ACHN (cell line): ENCODE measurements around the gene PCSK7.
"Not testable (repeated sequence)": the region's sequence is repeated elsewhere in the genome, so short reads cannot be mapped to it uniquely, and the experiment has no call there.

Source experiments
- DNase-seq: peaks from one replicate; pipeline ENCODE4 v3.0.0-alpha.2; 2015
- in situ Hi-C: cut with HindIII; loops from 2 replicates; pipeline ENCODE4 v1.10.0; 2017; ENCODE audit warnings: low sequenced_read_pairs, low pct_ligation_motif_present, low pct_unique_long_range_greater_than_20kb

PCSK7 gene

DNA sequence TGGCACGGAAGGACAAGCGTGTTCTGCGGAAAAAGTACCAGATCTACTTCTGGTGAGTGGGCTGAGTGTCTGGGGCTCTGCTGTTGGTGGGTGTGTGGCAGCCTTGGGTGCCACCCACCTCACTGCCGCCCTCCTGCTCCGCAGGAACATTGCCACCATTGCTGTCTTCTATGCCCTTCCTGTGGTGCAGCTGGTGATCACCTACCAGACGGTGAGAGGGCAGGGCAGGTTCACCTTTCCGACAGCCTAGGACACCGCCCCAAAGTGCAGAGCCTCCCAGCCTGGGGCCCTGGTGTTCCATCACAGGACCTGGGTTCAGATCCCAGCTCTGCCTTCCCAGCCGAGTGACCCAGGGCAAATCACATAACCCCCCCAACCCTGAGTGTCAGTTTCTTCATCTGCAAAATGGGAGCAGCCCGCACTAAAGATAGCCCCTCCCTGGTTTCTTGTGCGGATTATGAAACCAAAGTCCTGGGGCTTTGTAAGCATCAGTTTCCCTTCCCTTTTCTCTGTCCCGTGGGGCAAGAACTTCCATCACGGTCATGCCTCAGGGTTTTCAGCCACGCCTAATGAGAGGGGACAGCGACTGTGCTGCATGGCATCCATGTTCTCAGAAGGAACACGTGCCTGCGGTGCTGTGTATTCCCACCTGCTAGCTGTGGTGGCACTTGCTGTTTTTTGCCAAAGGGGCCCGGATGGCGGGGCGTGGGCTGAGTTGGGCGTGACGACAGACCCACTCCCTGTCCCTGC is 42.5 kb downstream of the PCSK7 start:
- DNase-seq, result no peak
- in situ Hi-C loops, result no loop called here

DNA sequence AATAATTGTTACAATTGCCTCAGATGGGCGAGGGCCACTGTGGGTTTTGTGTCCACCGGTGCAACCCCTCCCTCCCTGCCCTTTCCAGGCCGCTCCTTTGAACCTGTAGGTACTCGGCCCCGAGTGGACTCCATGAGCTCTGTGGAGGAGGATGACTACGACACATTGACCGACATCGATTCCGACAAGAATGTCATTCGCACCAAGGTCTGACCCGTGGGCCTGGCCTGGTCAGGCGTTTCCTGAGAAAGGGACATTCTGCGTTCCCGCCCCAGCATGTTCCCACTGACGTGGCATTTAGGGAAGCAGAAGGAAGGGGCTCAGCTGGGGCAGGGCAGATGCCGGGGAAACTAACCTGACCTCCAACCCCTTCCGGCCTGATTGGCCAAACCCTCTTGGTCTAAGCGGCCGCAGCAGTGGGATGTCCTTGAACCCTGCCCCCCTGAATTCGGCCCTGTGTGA is 43.2 kb downstream of the PCSK7 start:
- in situ Hi-C loops, result no loop called here
- DNase-seq, result no peak

DNA sequence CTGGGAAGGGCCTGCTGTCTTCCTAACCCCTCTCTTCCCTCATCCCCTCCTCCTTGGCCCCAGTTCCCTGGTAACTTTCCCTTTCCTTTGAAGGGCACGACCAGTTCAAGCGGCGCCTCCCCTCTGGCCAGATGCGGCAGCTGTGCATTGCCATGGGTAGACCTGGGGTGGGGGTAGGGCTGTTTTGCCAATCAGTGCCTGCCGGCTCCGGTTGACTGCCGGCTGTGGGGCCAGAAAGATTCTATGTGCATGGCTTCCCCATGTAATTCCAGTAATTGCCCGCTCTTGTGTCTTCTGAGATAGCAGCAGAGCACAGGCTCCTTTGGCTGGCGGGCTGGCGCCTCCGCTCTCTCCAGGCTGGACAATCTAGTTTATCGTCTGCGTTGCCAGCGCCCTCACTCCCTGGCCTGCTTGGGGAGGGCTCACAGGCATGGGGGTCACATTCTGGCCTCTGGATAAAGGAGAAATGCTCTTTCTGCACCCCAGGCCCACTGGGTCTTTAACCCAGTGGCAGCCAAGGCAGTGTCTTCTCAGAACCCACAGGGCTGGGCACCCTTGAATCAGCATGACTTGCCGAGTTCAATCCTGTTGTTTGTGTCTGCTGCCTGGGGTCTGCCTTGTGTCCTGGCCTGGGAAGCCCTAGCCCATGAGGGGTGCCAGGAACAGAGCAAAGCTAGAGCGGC is 43.9 kb downstream of the PCSK7 start:
- in situ Hi-C loops, result no loop called here
- no peak for DNase-seq

DNA sequence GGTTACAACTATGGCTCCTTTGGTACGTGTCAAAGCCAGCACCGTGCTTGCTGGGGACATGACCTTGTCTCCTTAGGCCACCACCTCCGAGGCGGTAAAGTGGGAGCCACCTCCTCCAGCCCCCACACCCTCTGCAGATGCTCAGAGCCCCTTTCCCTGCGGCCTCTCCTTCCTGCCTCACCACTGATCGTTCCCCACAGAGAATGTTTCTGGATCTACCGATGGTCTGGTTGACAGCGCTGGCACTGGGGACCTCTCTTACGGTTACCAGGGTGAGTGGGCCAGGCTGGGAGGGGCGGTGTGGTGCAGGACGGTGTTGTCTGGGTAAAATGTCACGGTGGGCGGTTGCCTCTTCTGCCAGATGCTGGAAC is 44.5 kb downstream of the PCSK7 start:
- in situ Hi-C loops, result no loop called here
- no peak for DNase-seq

DNA sequence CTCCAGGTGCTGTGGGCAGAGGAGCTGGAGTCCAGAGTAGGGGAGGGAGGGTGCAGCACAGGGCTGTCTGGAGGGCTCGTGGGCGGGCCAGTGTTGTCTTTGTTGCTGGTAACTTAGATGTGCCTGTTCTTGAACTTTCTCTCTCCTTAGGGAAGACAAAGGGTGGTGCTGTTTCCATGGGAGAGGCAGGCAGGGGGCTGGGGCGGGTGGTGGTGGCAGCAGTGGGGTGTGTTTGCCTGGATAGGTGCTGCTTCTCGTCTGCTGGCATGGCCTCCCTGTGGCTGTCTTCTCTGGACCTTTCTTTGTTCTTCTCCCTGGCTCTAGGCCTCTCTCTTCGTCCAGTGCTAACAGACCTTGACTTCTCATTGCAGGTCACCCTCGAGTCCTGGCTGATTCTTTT is 44.9 kb downstream of the PCSK7 start:
- no peak for DNase-seq

DNA sequence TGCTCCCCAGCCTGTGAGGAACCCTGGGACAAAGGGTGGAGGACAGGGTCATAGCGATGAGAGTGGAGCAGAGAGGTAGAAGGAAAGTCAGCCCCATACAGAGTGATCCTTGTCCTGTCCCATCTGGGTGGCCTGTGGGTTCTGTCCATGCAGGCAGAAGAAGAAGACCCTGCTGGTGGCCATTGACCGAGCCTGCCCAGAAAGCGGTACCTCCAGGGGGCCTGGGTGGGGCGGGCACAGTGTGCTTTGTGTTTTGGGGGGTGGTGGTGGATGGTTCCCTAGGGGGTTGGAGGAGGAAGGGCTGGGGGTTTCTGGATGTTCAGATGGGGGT is 45.5 kb downstream of the PCSK7 start:
- in situ Hi-C loops, result no loop called here
- no peak for DNase-seq

More for the DNA sequence above, 44.9 kb downstream of the PCSK7 start:
- in situ Hi-C loops, result no loop called here

DNA sequence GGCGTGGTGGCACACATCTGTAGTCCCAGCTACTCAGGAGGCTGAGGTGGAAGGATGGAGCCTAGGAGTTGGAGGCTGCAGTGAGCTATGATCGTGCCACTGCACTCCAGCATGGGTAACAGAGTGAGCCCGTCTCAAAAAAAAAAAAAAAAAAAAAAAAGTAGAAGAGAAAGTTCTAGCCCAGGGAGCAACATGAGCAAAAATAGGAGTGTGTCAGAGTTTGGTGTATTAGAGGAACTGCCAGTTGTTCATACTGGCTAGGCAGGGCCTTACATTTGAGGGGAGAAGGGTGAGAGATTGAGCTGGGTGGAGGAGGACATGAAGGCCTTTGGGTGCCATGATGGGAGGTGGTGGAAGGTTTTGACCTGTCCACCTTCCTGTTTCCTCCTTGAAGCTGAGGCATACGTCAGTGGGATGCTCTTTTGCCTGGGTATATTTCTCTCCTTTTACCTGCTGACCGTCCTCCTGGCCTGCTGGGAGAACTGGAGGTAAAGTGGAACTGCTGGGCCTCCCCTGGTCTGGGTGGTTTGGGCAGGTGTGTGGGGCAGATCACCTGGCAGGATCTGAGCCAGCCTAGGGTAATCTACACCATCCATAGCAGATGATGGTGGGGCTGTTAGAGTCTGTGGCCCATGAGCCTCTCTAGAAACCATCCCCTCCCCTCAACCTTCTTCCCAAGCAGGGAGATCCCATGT is 46.0 kb downstream of the PCSK7 start:
- in situ Hi-C loops, result no loop called here
- no peak for DNase-seq

DNA sequence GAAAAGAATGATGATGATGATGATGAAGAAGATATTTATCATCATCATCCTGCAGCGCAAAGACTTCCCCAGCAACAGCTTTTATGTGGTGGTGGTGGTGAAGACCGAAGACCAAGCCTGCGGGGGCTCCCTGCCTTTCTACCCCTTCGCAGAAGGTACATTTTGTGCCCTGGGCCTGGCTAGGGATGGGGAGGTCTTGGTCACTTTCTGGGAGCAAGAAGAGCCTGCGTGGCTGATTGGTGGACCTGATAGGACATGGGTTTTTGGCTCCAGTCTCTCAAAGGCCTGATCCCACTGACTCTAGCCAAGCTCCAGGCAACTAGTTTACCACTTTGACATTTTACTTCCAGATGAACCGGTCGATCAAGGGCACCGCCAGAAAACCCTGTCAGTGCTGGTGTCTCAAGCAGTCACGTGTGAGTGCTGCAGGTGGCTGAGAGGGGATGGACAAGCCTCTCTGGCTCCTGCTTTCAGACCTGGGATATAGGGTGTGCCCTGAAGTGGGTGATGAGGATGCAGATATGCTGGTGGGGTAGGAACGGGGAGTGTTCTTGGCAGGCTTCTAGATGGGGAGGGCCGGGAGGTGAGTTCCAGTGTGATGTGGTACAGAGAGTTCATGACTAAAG is 48.0 kb downstream of the PCSK7 start:
- in situ Hi-C loops, result no loop called here
- no peak for DNase-seq

DNA sequence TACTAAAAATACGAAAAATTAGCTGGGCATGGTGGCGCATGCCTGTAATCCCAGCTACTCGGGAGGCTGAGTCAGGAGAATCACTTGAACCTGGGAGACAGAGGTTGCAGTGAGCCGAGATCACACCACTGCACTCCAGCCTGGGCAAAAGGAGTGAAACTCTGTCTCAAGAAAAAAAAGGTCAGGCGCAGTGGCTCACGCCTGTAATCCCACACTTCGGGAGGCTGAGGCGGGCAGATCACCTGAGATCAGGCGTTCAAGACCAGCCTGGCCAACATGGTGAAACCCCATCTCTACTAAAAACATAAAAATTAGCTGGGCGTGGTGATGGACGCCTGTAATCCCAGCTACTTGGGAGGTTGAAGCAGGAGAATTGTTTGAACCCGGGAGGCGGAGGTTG is 48.7 kb downstream of the PCSK7 start:
- in situ Hi-C loops, DNase-seq: not testable (repeated sequence)

DNA sequence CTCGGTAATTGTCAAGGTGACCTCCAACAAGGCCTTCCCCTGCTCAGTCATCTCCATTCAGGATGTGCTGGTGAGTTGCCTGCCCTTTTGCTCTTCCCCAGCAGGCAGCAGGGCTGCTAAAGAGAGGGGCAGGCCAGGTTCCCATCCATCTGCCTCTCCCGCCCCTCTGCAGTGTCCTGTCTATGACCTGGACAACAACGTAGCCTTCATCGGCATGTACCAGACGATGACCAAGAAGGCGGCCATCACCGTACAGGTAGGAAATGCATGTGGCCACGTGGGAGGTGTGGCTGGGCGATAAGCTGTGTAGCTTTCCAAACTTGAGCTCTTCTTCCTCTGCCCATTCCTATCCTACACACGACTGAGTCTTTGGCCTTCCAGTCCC is 49.3 kb downstream of the PCSK7 start:
- in situ Hi-C loops, result no loop called here
- DNase-seq, result no peak

DNA sequence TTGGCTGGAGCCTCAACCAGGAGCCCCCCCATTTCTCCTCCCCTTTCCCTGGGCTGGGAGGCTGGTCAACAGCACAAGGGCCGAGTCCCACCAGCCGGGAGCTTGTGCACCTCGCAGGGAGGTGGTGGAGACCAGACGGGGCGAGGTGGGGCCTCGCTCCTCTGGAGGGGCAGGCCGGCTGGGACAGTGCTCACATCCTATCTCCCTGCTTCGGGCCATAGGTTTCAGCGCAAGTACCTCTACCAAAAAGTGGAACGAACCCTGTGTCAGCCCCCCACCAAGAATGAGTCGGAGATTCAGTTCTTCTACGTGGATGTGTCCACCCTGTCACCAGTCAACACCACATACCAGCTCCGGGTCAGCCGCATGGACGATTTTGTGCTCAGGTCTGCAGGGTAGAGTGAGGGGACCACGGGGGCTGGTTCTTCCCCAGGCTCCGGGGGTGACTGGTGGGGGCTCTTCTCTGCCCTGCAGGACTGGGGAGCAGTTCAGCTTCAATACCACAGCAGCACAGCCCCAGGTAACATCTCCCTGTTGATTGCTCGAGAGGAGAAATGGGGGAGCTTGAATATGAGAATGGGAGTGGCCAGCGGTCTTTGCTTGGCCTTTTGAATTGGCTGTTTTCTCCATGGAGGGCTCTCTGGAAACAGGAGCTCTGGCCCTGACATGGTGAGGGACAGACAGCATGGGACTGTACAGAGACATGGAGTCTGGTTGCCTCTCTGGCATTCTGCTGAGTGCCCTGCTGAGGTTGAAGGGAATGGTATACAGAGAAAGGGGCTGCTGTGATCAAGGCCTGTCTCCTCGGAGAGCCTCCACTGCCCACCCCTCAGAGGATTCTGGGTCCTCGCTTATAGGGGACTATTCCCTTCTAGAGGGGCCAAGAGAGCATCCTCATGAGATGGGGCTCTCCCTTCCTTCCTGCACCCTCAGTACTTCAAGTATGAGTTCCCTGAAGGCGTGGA is 50.0 kb downstream of the PCSK7 start:
- in situ Hi-C loops, result no loop called here
- no peak for DNase-seq

DNA sequence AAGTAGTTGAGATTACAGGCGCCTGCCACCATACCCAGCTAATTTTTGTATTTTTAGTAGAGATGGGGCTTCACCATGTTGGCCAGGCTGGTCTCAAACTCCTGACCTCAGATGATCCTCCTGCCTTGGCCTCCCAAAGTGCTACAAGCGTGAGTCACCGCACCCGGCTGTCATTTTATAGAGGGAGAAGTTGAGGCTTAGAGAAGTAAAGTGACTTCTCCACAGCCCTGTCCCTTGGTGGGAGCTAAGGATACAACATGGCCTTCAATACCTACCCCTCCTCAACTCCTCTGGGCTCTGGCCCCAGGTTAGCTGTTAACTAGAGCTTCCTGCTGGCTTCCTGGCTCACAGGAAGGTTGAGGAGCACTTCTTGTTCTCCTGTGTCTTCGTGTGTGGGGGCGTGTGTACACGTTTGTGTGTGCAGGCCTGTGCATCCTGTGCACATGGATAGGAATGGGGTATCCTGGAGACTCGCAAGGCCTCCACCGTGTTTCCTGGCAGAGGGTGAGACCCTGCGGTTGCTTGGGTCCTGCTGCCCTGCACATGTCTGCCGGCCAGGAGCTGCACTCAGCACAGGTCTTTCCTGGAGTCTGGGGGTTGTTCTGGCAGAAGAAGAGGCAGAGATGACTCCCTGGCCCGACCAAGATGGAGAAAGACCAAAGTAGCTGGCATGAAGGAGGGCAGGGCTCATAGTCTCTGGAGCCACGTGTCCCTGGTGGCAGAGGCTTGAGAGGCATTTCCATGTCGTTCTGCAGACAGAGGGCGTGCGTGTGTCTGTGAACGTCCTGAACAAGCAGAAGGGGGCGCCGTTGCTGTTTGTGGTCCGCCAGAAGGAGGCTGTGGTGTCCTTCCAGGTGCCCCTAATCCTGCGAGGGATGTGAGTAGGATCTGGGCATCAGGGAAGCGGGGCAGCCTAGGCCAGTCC is 51.0 kb downstream of the PCSK7 start:
- DNase-seq, result peak; percentile 77
- in situ Hi-C loops, result no loop called here

DNA sequence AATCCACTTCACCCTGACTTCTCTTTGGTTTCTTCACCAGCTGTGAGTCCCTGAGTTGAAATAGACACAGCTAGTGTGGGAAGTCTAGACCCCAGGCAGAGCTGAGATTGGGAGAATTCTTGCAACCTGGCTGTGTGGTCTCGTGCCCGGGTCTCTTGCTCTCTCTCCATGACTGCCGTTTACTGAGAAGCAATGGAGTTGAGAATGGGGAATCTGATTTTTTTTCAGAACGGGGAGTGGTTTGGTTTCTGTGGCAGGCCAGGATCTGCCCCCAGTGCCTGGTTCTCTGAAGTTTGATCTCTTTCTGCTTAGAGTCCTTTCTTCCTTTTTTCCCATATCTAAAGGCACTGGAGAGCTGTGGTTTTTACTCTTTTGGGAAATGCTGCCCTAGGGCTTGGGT is 51.9 kb downstream of the PCSK7 start:
- in situ Hi-C loops, result no loop called here

DNA sequence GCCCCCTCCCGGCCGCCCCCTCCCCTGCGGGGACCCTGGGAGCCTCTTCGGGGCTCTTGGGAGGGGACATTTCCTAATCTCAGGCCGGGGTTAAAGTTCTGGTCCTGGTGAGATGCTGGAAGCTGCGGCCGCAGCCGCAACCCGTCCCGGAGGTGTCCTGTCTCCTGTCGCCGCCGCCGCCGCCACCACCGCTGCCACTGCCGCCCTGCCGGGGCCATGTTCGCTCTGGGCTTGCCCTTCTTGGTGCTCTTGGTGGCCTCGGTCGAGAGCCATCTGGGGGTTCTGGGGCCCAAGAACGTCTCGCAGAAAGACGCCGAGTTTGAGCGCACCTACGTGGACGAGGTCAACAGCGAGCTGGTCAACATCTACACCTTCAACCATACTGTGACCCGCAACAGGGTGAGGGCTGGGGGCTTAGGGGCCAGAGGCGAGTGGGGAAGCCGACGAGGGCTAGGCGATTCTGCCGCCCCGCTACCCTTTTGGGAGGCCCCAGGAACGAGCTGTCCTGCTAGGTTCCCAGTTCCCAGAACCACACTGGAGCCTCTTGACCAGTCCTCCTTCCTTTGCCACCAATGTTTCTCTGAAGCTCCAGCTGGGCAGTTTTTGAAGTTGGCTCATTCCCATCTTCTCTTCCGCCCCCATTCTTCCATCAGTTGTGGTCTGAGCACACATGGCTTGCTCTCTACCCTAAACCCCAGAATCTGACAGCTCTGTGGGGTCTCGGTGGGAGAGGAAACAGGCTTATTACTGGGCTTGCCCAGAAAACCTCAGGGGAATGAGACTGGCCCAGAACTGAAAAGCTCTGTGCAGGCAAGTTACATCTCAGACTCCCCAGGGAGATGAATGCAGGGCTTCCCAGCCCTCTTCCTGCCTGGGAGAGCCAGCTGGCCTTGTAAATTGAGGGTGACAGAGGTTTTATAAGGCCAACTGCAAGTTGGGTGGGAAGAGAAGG is 52.5 kb downstream of the PCSK7 start:
- no peak for DNase-seq
- in situ Hi-C loops, result no loop called here

More for the DNA sequence above, 51.9 kb downstream of the PCSK7 start:
- DNase-seq, result no peak

DNA sequence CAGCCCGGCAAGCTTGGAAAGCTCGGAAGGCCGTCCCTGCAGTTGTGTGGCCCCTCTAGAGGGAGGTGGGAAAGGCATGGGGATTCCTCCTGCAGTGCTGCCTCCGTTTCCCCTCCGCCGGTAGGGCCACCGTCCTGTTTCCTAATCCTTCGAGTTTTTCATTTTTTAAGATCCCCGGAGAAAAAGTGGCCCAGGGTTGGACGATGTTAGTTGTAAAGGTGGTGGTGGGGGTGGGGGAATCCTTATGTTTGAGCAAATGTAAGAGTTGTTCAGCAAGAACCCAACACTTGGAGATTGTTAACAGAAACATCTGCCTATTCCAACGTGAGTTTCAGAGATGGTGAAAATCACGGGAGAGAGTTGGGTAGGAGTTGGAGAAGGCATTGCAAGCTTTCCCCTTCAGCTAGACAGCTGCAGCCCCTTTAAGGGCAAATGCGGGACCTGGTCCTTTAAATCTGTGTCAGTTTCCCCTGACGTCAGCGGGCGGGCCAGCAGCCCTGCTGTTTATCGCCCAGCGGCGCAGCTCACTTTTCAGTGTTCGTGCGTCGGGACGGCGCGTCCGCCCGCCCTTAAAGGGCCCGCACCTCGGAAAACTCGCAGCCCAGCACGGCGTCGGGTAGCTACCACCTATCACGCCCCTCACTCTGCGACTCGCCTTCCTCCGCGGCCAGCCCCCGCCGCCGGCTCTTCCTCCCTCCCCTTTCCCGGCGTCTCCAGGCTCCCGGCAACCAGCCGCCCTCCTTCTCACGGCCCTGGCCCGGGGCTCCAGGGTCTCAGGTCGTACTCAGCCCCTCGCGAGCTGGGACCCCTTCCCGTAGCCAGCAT is 53.5 kb downstream of the PCSK7 start, which contains the start of gene SIDT2:
Gene SIDT2, plus strand, starts transcription at position 534 of the 825 bp plus-strand sequence. CDS start 521 bp downstream, outside the sequence.
- in situ Hi-C loops, result no loop called here
- DNase-seq, result peak; percentile 87
